ENCODE results near the gene TXLNA.

TXLNA gene

DNA sequence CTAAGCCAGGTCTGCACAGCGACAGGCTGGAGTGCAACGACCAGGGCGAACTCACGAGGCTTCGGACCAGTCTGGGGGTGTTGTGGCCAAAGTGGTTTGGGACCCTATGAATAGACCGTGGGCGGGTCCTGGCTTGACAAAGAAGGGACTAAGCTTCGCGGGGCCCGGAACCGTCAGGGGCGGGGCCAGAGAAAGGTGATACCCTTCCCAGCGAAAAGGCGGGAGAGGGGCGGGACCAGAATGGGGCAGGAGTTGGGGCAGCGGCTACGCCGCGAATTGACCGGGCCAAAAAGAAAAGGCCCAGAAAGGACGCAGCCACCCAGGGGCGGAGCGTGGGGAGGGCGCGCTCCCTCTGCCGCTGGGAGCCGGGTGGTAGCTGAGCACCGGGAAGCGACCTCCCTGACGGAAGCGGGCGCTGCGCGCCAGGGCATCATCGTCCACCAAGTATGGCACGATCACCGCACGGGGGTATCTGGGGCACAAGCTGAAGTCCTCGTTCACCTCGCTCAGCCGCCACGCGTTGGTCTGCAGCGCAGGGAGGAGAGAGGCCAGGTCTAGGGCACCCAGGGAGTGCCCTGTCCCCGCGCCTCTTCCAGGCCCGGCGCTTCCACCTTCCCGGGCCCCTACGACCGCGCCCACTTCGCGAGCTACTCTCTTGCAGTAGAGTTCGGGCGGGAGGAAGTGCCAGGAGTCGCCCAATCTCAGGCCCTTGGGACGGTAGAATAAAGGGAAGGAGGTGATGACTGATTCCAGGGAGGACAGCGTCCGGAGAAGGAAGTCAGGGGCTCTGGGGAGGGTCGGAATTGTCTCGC lies 60.9 kb downstream of the TXLNA start:
- Histone ChIP-seq H3K79me2 (ENCODE audit: control insufficient read depth, insufficient read depth, low read length) (no peaks in the 10 kb centered on the region), H2BK15ac (replicated peaks; ENCODE audit: low read depth) (no peak overlapping the region), H2BK5ac (ENCODE audit: low read length) (peak overlapping the region; percentile 10), H3K9ac (ENCODE audit: low read length) (peak overlapping the region; percentile 90), H2AK5ac (ENCODE audit: low read length) (no peak overlapping the region), H4K8ac (ENCODE audit: low read depth, low read length) (no peak overlapping the region), H4K5ac (ENCODE audit: low read length) (no peak overlapping the region), H3K4me1 (ENCODE audit: control insufficient read depth, low read depth, low read length) (no peaks in the 10 kb centered on the region), H3K27ac (ENCODE audit: low read depth, low read length) (peak overlapping the region; percentile 47), H2BK120ac (ENCODE audit: low read depth, low read length) (no peak overlapping the region), H3K36me3 (ENCODE audit: control insufficient read depth, insufficient read depth, low read length) (no peaks in the 10 kb centered on the region), H3K56ac (ENCODE audit: low read length) (peak overlapping the region; percentile 98), H3K4me2 (ENCODE audit: low read length) (peak overlapping the region; percentile 98), H3K4ac (ENCODE audit: low read depth, low read length) (peak overlapping the region; percentile 11), H3K27me3 (ENCODE audit: insufficient read depth, low read length, poor library complexity) (no peaks in the 10 kb centered on the region), H3K79me1 (ENCODE audit: low read length) (no peaks in the 10 kb centered on the region), H3K23ac (ENCODE audit: low read length) (peak overlapping the region; percentile 37), H3K4me3 (ENCODE audit: low read length) (peak overlapping the region; percentile 70), H3K18ac (ENCODE audit: low read length) (peak overlapping the region; percentile 53)
- DNase-seq, result peak; percentile 91
- no CpG with 5 or more reads among the region's 62 CpGs for WGBS (ENCODE audit: extremely low coverage, insufficient coverage, low lambda C conversion rate)

DNA sequence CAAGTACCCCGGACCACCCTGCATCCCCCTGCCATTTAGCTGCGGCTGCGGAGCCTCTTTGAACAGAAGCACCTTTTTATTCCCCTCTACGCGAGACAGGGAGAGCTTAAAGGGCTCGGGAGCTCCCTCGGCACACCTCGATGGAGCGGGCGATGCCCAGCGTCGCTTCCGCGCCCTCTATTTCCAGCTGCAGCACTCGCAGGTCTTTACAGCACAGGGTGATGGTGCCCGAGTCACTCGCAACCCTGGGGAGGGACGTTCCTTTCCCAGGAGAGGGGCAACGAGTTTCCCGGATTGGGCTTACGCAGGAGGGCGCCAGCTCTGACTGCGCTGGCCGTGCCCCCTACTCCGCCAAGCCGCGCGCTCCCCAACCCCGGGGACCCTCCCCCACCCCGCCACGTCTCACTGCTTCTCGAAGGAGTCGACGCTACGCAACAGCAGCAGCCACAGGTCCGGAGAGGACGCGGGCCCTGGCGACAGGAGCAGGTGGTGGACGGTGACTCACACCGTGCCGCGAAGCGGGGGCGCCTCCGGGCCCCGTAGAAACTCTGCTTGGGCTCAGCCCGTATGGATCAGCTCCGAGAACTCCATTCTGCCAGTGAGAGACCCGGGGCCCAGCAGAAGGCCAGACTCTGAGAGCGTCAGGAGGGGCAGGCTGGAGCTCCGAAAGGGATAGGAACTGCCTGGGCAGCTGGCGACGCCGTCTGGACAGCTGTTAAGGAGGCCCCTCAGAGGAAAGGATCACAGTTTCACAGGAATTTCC lies 61.7 kb downstream of the TXLNA start:
- H3K79me2 ChIP-seq (ENCODE audit: control insufficient read depth, insufficient read depth, low read length), result no peaks in the 10 kb centered on the region
- H3K36me3 ChIP-seq (ENCODE audit: control insufficient read depth, insufficient read depth, low read length), result no peaks in the 10 kb centered on the region
- H3K27me3 ChIP-seq (ENCODE audit: insufficient read depth, low read length, poor library complexity), result no peaks in the 10 kb centered on the region
- no peak overlapping the region for H4K5ac ChIP-seq (ENCODE audit: low read length)
- peak overlapping the region; percentile 11 for H3K18ac ChIP-seq (ENCODE audit: low read length)
- H3K79me1 ChIP-seq (ENCODE audit: low read length), result no peaks in the 10 kb centered on the region
- H3K23ac ChIP-seq (ENCODE audit: low read length), result no peak overlapping the region
- peak overlapping the region; percentile 94 for H3K4me2 ChIP-seq (ENCODE audit: low read length)
- DNase-seq, result peak; percentile 75
- H2BK5ac ChIP-seq (ENCODE audit: low read length), result no peak overlapping the region
- no peak overlapping the region for H4K8ac ChIP-seq (ENCODE audit: low read depth, low read length)
- H2BK15ac ChIP-seq (replicated peaks; ENCODE audit: low read depth), result no peak overlapping the region
- H2BK120ac ChIP-seq (ENCODE audit: low read depth, low read length), result no peak overlapping the region
- H2AK5ac ChIP-seq (ENCODE audit: low read length), result no peak overlapping the region
- H3K4me1 ChIP-seq (ENCODE audit: control insufficient read depth, low read depth, low read length), result no peaks in the 10 kb centered on the region
- H3K9ac ChIP-seq (ENCODE audit: low read length), result peak overlapping the region; percentile 90
- H3K56ac ChIP-seq (ENCODE audit: low read length), result peak overlapping the region; percentile 98
- peak overlapping the region; percentile 34 for H3K27ac ChIP-seq (ENCODE audit: low read depth, low read length)
- peak overlapping the region; percentile 70 for H3K4me3 ChIP-seq (ENCODE audit: low read length)
- WGBS (ENCODE audit: extremely low coverage, insufficient coverage, low lambda C conversion rate), result no CpG with 5 or more reads among the region's 55 CpGs
- H3K4ac ChIP-seq (ENCODE audit: low read depth, low read length), result peak overlapping the region; percentile 11

DNA sequence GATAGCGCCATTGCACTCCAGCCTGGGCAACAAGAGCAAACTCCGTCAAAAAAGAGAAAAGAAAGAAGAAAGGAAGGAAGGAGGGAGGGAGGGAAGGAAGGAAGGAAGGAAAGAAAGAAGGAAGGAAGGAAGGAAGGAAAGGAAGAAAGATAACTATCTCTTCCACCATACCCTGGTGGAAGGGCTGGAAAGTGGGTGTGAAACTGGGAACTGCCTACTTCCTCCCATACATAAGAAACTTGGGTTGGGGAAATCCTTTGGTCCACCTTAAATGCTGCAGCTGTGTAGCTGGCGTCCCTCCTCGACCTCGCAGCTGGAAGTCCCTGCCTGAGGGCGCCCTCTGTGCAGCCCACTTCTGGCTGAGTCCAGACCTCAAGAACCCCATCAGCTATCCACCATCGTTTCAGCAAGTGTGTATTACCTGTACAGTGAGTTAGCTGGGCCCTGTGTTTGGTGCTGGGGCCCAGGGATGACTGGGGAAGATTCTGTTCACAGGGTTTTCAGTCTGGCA lies 62.9 kb downstream of the TXLNA start:
- Histone ChIP-seq H3K4me2 (ENCODE audit: low read length) (no peak overlapping the region), H3K36me3 (ENCODE audit: control insufficient read depth, insufficient read depth, low read length) (no peaks in the 10 kb centered on the region)

DNA sequence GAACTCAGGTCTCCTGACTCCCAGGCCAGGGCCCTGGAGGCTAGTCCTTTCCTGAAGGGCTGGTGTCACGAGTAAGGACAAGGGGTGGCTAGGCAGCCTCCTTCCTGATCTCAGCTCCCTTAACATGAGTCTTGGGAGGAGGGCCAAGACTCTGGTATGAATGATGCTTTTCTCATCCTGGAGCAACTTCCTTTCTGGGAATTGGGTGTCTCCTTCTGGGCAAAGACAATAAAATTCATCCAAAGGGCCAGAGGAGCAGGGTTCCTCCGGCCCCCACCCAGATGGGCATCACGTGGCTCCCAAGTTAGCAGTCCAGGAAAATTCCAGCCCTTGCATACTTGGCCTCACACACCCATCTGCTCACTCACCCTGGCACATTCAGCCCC lies 67.4 kb downstream of the TXLNA start, which contains the start of gene FAM167B:
Gene FAM167B (plus strand): TSS at position 335 of the 386 bp plus-strand sequence. CDS start 200 bp downstream, outside the sequence.
- Histone ChIP-seq H3K79me1 (ENCODE audit: low read length) (no peaks in the 10 kb centered on the region), H3K18ac (ENCODE audit: low read length) (no peak within 1 kb of the TSS), H3K79me2 (ENCODE audit: control insufficient read depth, insufficient read depth, low read length) (no peaks in the 10 kb centered on the region), H4K5ac (ENCODE audit: low read length) (no peak within 1 kb of the TSS), H3K4me2 (ENCODE audit: low read length) (no peak within 1 kb of the TSS), H3K9ac (ENCODE audit: low read length) (no peak within 1 kb of the TSS), H3K4ac (ENCODE audit: low read depth, low read length) (no peak within 1 kb of the TSS), H2AK5ac (ENCODE audit: low read length) (no peak within 1 kb of the TSS), H3K36me3 (ENCODE audit: control insufficient read depth, insufficient read depth, low read length) (no peaks in the 10 kb centered on the region), H2BK120ac (ENCODE audit: low read depth, low read length) (no peak within 1 kb of the TSS), H2BK15ac (replicated peaks; ENCODE audit: low read depth) (no peak within 1 kb of the TSS), H2BK5ac (ENCODE audit: low read length) (no peak within 1 kb of the TSS), H3K23ac (ENCODE audit: low read length) (no peak within 1 kb of the TSS), H3K4me3 (ENCODE audit: low read length) (no peak within 1 kb of the TSS), H3K4me1 (ENCODE audit: control insufficient read depth, low read depth, low read length) (peaks cover 1% of the 10 kb centered on the region), H3K27me3 (ENCODE audit: insufficient read depth, low read length, poor library complexity) (no peaks in the 10 kb centered on the region), H3K27ac (ENCODE audit: low read depth, low read length) (no peak within 1 kb of the TSS), H3K56ac (ENCODE audit: low read length) (no peak within 1 kb of the TSS), H4K8ac (ENCODE audit: low read depth, low read length) (no peak within 1 kb of the TSS)
- no peak for DNase-seq
- no CpG with 5 or more reads among the region's 3 CpGs for WGBS (ENCODE audit: extremely low coverage, insufficient coverage, low lambda C conversion rate)

More for the DNA sequence above, 62.9 kb downstream of the TXLNA start:
- H2AK5ac ChIP-seq (ENCODE audit: low read length), result no peak overlapping the region
- no peaks in the 10 kb centered on the region for H3K79me2 ChIP-seq (ENCODE audit: control insufficient read depth, insufficient read depth, low read length)
- H3K27me3 ChIP-seq (ENCODE audit: insufficient read depth, low read length, poor library complexity), result no peaks in the 10 kb centered on the region
- H3K18ac ChIP-seq (ENCODE audit: low read length), result no peak overlapping the region
- no peak overlapping the region for H2BK5ac ChIP-seq (ENCODE audit: low read length)
- H3K23ac ChIP-seq (ENCODE audit: low read length), result no peak overlapping the region
- H2BK120ac ChIP-seq (ENCODE audit: low read depth, low read length), result no peak overlapping the region
- H3K79me1 ChIP-seq (ENCODE audit: low read length), result no peaks in the 10 kb centered on the region
- no peaks in the 10 kb centered on the region for H3K4me1 ChIP-seq (ENCODE audit: control insufficient read depth, low read depth, low read length)
- H3K9ac ChIP-seq (ENCODE audit: low read length), result no peak overlapping the region
- no peak overlapping the region for H3K27ac ChIP-seq (ENCODE audit: low read depth, low read length)
- H3K4ac ChIP-seq (ENCODE audit: low read depth, low read length), result no peak overlapping the region
- H4K5ac ChIP-seq (ENCODE audit: low read length), result no peak overlapping the region
- H3K56ac ChIP-seq (ENCODE audit: low read length), result peak overlapping the region; percentile 25
- no peak overlapping the region for H4K8ac ChIP-seq (ENCODE audit: low read depth, low read length)
- H3K4me3 ChIP-seq (ENCODE audit: low read length), result no peak overlapping the region
- H2BK15ac ChIP-seq (replicated peaks; ENCODE audit: low read depth), result no peak overlapping the region
- WGBS (ENCODE audit: extremely low coverage, insufficient coverage, low lambda C conversion rate), result no CpG with 5 or more reads among the region's 7 CpGs
- no peak for DNase-seq

DNA sequence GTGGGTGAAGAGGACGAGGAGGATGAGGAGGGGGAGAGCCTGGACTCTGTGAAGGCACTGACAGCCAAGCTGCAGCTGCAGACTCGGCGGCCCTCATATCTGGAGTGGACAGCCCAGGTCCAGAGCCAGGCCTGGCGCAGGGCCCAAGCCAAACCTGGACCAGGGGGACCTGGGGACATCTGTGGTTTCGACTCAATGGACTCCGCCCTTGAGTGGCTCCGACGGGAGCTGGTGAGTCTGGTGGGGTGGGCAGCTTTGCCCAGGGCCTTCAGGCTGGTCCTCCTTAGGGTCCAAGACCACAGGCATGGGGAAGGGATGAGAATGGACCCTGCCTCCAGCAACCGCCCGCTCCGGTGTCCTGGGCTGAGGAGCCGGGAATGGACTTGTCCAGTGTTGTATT lies 68.0 kb downstream of the TXLNA start:
- Histone ChIP-seq H3K4me3 (ENCODE audit: low read length) (no peak overlapping the region), H4K8ac (ENCODE audit: low read depth, low read length) (no peak overlapping the region), H2AK5ac (ENCODE audit: low read length) (no peak overlapping the region), H3K4ac (ENCODE audit: low read depth, low read length) (no peak overlapping the region), H3K27me3 (ENCODE audit: insufficient read depth, low read length, poor library complexity) (no peaks in the 10 kb centered on the region), H2BK5ac (ENCODE audit: low read length) (no peak overlapping the region), H3K4me2 (ENCODE audit: low read length) (no peak overlapping the region), H3K79me1 (ENCODE audit: low read length) (no peaks in the 10 kb centered on the region), H3K9ac (ENCODE audit: low read length) (no peak overlapping the region), H3K36me3 (ENCODE audit: control insufficient read depth, insufficient read depth, low read length) (no peaks in the 10 kb centered on the region), H3K79me2 (ENCODE audit: control insufficient read depth, insufficient read depth, low read length) (no peaks in the 10 kb centered on the region), H3K27ac (ENCODE audit: low read depth, low read length) (no peak overlapping the region), H3K56ac (ENCODE audit: low read length) (no peak overlapping the region), H2BK15ac (replicated peaks; ENCODE audit: low read depth) (no peak overlapping the region), H2BK120ac (ENCODE audit: low read depth, low read length) (no peak overlapping the region), H3K23ac (ENCODE audit: low read length) (no peak overlapping the region), H3K4me1 (ENCODE audit: control insufficient read depth, low read depth, low read length) (peaks cover 1% of the 10 kb centered on the region), H4K5ac (ENCODE audit: low read length) (no peak overlapping the region), H3K18ac (ENCODE audit: low read length) (no peak overlapping the region)
- WGBS (ENCODE audit: extremely low coverage, insufficient coverage, low lambda C conversion rate), result no CpG with 5 or more reads among the region's 12 CpGs
- no peak for DNase-seq
